ENCODE measurements around the gene IDNK.

IDNK gene

DNA sequence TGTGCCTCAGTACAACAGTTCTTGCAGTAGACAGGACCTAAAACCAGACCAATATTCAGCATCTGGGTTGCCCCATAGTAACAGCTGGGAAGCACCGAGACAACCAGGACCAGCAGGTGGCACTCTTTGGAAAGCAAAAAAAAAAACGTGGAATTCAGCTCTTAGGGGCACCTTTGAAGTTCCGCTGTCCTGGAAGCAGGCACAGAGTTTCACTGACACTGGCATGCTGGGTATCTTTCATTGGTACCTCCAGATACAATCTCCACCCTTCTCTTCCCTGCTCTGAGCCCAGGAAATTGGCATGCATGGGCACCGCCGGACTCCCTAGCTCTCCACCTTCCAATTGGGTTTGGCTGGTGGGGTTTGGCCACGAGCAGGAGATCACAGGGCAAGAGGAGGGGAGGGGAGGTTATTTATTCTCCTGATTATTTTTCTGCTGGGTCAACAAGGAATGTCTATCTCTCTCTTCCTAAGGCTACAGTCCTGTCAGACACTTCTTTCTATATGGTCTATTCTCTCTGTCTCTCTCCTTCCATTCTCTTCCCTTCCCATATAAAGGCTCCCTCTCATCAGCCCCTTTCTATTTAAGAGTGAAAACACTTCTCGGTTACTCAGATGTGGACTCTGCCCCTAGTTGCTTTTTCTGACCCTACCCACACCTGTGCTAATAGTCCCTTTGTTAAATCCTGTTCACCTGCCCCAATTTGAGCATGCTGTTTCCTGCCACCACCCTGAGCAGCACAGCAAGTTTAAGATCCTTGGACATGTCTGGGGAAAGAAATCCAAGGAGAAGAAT lies 1.9 kb upstream of the IDNK start:
- Histone ChIP-seq H3K27ac (ENCODE audit: insufficient read depth in 1 of 2, low read depth in 1 of 2, low read length in 2 of 2, poor library complexity in 1 of 2, severe bottlenecking in 2 of 2) (no peak overlapping the region), H3K36me3 (ENCODE audit: control insufficient read depth in 4 of 4, insufficient read depth in 4 of 4, low read length in 3 of 4) (no peaks in the 10 kb centered on the region), H3K27me3 (replicated peaks in 2 of 5; ENCODE audit: control insufficient read depth in 4 of 5, insufficient read depth in 5 of 5, low read length in 4 of 5) (no peaks in the 10 kb centered on the region), H3K4me3 (ENCODE audit: control insufficient read depth in 1 of 7, extremely low read depth in 1 of 7, insufficient read depth in 4 of 7, low read depth in 2 of 7, low read length in 6 of 7) (peak overlapping the region in 2 of 7 experiments; percentile 43 to 52), H3K9me3 (ENCODE audit: control extremely low read depth in 1 of 5, control insufficient read depth in 4 of 5, insufficient read depth in 2 of 5, low read depth in 1 of 5, low read length in 4 of 5) (no peaks in the 10 kb centered on the region), H3K4me1 (ENCODE audit: control extremely low read depth in 1 of 4, control insufficient read depth in 4 of 4, insufficient read depth in 4 of 4, low read length in 3 of 4) (peaks cover 4 to 37% (median 28%) of the 10 kb centered on the region in 4 experiments)
- 26% methylated on average over 4 of the region's 7 CpGs for WGBS (ENCODE audit: insufficient coverage)
- POLR2A ChIA-PET = no interaction called here
- peak; percentile 67 to 76 (median 72) for DNase-seq
- CTCF ChIA-PET = interaction anchor here (0.5 to 3.5 kb wide), 18 partner anchors 10 to 312 kb away, joined by 3 to 89 read pairs (median 4); no protein-coding TSS in a partner anchor

DNA sequence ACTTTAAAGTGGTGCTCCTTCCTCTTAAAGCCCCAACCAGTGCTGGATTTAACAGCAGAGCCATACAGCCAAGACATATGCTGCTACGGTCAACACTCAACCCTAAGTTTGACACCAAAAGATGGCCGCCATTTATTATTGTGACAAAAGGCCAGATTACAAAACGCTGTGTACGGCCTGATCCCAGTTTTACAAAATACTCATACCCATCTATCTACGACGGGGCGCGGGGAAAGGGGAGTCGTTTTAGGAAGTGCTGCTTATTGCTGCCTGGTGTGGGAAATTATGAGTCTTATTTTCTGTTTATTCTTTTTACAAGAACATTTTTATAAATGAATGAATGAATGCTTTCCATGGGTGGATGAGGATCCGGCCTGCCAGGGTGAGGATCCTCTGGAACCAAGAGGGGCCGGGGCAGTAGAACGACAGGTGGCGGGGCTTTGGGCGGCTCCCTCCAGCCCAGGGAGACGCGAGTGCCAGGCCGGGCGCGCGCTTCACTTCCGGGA lies 457 bp upstream of the IDNK start:
- Histone ChIP-seq H3K4me1 (ENCODE audit: control extremely low read depth in 1 of 4, control insufficient read depth in 4 of 4, insufficient read depth in 4 of 4, low read length in 3 of 4) (peaks cover 4 to 37% (median 28%) of the 10 kb centered on the region in 4 experiments), H3K27ac (ENCODE audit: insufficient read depth in 1 of 2, low read depth in 1 of 2, low read length in 2 of 2, poor library complexity in 1 of 2, severe bottlenecking in 2 of 2) (peak overlapping the region; percentile 86 to 92), H3K36me3 (ENCODE audit: control insufficient read depth in 4 of 4, insufficient read depth in 4 of 4, low read length in 3 of 4) (peaks cover 2 to 9% (median 5%) of the 10 kb centered on the region in 4 experiments), H3K9me3 (ENCODE audit: control extremely low read depth in 1 of 5, control insufficient read depth in 4 of 5, insufficient read depth in 2 of 5, low read depth in 1 of 5, low read length in 4 of 5) (no peaks in the 10 kb centered on the region), H3K27me3 (replicated peaks in 2 of 5; ENCODE audit: control insufficient read depth in 4 of 5, insufficient read depth in 5 of 5, low read length in 4 of 5) (no peaks in the 10 kb centered on the region), H3K4me3 (ENCODE audit: control insufficient read depth in 1 of 7, extremely low read depth in 1 of 7, insufficient read depth in 4 of 7, low read depth in 2 of 7, low read length in 6 of 7) (peak overlapping the region; percentile 68 to 95 (median 81))
- CTCF ChIA-PET = interaction anchor here (0.6 to 12.4 kb wide), 6 partner anchors 10 to 39 kb away, joined by 3 to 121 read pairs (median 44); no protein-coding TSS in a partner anchor
- WGBS (ENCODE audit: insufficient coverage) = 0% methylated on average over 5 of the region's 21 CpGs
- DNase-seq = no peak
- POLR2A ChIA-PET = interaction anchor here (0.6 to 1.9 kb wide), 6 partner anchors 28 to 551 kb away, joined by 3 to 6 read pairs (median 4); partner anchors contain the start of gene UBQLN1

DNA sequence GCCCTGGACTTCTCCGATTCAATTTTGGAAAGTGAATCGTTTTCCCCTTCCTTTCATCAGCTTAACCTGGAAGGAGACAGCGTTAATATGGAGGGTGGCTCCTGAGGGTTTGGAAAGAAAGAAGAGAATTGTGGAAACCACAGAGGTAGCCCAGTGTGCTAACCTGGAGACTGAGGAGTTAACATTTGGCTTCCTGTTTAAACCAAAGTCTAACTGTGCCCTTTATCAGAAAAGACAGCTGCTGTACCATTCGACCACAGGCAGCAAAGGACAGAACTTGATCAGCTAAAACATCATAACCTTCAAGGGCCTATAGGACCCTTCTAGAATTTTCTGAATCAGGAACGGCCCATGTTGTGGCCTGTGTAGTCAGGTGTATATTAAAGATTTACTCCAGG lies 735 bp downstream of the IDNK start:
- Histone ChIP-seq H3K4me1 (ENCODE audit: control extremely low read depth in 1 of 4, control insufficient read depth in 4 of 4, insufficient read depth in 4 of 4, low read length in 3 of 4) (peaks cover 4 to 42% (median 28%) of the 10 kb centered on the region in 4 experiments), H3K9me3 (ENCODE audit: control extremely low read depth in 1 of 5, control insufficient read depth in 4 of 5, insufficient read depth in 2 of 5, low read depth in 1 of 5, low read length in 4 of 5) (no peaks in the 10 kb centered on the region), H3K27me3 (replicated peaks in 2 of 5; ENCODE audit: control insufficient read depth in 4 of 5, insufficient read depth in 5 of 5, low read length in 4 of 5) (no peaks in the 10 kb centered on the region), H3K27ac (ENCODE audit: insufficient read depth in 1 of 2, low read depth in 1 of 2, low read length in 2 of 2, poor library complexity in 1 of 2, severe bottlenecking in 2 of 2) (peak overlapping the region; percentile 86 to 92), H3K36me3 (ENCODE audit: control insufficient read depth in 4 of 4, insufficient read depth in 4 of 4, low read length in 3 of 4) (peaks cover 2 to 15% (median 8%) of the 10 kb centered on the region in 4 experiments), H3K4me3 (ENCODE audit: control insufficient read depth in 1 of 7, extremely low read depth in 1 of 7, insufficient read depth in 4 of 7, low read depth in 2 of 7, low read length in 6 of 7) (peak overlapping the region; percentile 68 to 95 (median 81))
- peak; percentile 77 to 96 (median 92) for DNase-seq
- WGBS (ENCODE audit: insufficient coverage) = 0% methylated on average over 5 of the region's 5 CpGs
- POLR2A ChIA-PET = interaction anchor here (1.0 to 1.9 kb wide), 3 partner anchors 20 to 87 kb away, joined by 3 to 5 read pairs (median 4); no protein-coding TSS in a partner anchor
- CTCF ChIA-PET = interaction anchor here (1.1 to 12.4 kb wide), 5 partner anchors 15 to 65 kb away, joined by 3 to 121 read pairs (median 8); no protein-coding TSS in a partner anchor

DNA sequence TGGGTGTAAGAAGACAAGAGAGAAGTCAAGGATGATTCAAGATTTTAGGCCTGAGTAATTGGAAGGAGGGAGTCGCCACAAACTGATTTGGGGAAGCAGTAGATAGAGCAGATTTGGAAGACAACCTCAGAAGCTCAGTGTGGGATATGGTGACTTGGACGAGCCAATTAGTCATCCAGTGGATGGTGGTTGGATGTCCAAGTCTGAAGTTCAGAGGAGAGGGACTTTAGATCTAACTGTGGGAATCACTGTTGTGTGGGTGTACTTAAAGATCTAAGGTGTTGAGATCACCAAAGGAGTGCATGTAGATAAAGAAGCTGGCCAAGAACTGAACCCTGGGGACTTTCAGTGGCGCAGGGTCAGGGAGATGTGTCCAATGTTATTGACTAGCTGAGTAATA lies 2.2 kb downstream of the IDNK start:
- 83% methylated on average over 3 of the region's 3 CpGs for WGBS (ENCODE audit: insufficient coverage)
- POLR2A ChIA-PET = no interaction called here

DNA sequence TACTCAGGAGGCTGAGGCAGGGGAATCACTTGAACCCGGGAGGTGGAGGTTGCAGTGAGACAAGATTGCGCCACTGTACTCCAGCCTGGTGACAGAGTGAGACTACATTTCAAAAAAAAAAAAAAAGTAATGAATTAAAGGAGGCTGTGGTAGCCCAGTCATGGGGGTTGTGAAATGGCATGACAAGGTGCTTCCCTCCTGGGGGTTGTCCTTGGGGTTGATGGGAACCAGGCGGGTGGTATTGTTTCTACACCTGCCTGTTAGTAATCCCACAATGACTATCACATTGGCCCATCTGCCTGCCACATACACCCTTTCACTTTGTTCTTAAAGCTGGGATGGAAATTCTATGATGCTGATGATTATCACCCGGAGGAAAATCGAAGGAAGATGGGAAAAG lies 5.6 kb downstream of the IDNK start:
- CTCF ChIA-PET = interaction anchor here (7.6 to 12.4 kb wide), 2 partner anchors 10 to 19 kb away, joined by 67 to 121 read pairs; no protein-coding TSS in a partner anchor
- Histone ChIP-seq H3K27ac (ENCODE audit: insufficient read depth in 1 of 2, low read depth in 1 of 2, low read length in 2 of 2, poor library complexity in 1 of 2, severe bottlenecking in 2 of 2) (no peak overlapping the region), H3K4me1 (ENCODE audit: control extremely low read depth in 1 of 4, control insufficient read depth in 4 of 4, insufficient read depth in 4 of 4, low read length in 3 of 4) (peaks cover 0 to 28% (median 20%) of the 10 kb centered on the region in 4 experiments), H3K36me3 (ENCODE audit: control insufficient read depth in 4 of 4, insufficient read depth in 4 of 4, low read length in 3 of 4) (peaks cover 7 to 28% (median 16%) of the 10 kb centered on the region in 4 experiments), H3K4me3 (ENCODE audit: control insufficient read depth in 1 of 7, extremely low read depth in 1 of 7, insufficient read depth in 4 of 7, low read depth in 2 of 7, low read length in 6 of 7) (no peak overlapping the region), H3K27me3 (replicated peaks in 2 of 5; ENCODE audit: control insufficient read depth in 4 of 5, insufficient read depth in 5 of 5, low read length in 4 of 5) (no peaks in the 10 kb centered on the region), H3K9me3 (ENCODE audit: control extremely low read depth in 1 of 5, control insufficient read depth in 4 of 5, insufficient read depth in 2 of 5, low read depth in 1 of 5, low read length in 4 of 5) (no peaks in the 10 kb centered on the region)
- 97% methylated on average over 4 of the region's 5 CpGs for WGBS (ENCODE audit: insufficient coverage)
- POLR2A ChIA-PET = no interaction called here
- DNase-seq = peak; percentile 27 to 84 (median 83)

More for the DNA sequence above, 2.2 kb downstream of the IDNK start:
- CTCF ChIA-PET = interaction anchor here (1.2 to 12.4 kb wide), 3 partner anchors 14 to 83 kb away, joined by 4 to 121 read pairs (median 67); partner anchors contain the start of gene UBQLN1
- Histone ChIP-seq H3K4me3 (ENCODE audit: control insufficient read depth in 1 of 7, extremely low read depth in 1 of 7, insufficient read depth in 4 of 7, low read depth in 2 of 7, low read length in 6 of 7) (no peak overlapping the region), H3K27me3 (replicated peaks in 2 of 5; ENCODE audit: control insufficient read depth in 4 of 5, insufficient read depth in 5 of 5, low read length in 4 of 5) (no peaks in the 10 kb centered on the region), H3K36me3 (ENCODE audit: control insufficient read depth in 4 of 4, insufficient read depth in 4 of 4, low read length in 3 of 4) (peaks cover 7 to 28% (median 16%) of the 10 kb centered on the region in 4 experiments), H3K9me3 (ENCODE audit: control extremely low read depth in 1 of 5, control insufficient read depth in 4 of 5, insufficient read depth in 2 of 5, low read depth in 1 of 5, low read length in 4 of 5) (no peaks in the 10 kb centered on the region), H3K4me1 (ENCODE audit: control extremely low read depth in 1 of 4, control insufficient read depth in 4 of 4, insufficient read depth in 4 of 4, low read length in 3 of 4) (peaks cover 4 to 42% (median 28%) of the 10 kb centered on the region in 4 experiments), H3K27ac (ENCODE audit: insufficient read depth in 1 of 2, low read depth in 1 of 2, low read length in 2 of 2, poor library complexity in 1 of 2, severe bottlenecking in 2 of 2) (no peak overlapping the region)
- peak in 2 of 3 donors; percentile 56 to 61 for DNase-seq

DNA sequence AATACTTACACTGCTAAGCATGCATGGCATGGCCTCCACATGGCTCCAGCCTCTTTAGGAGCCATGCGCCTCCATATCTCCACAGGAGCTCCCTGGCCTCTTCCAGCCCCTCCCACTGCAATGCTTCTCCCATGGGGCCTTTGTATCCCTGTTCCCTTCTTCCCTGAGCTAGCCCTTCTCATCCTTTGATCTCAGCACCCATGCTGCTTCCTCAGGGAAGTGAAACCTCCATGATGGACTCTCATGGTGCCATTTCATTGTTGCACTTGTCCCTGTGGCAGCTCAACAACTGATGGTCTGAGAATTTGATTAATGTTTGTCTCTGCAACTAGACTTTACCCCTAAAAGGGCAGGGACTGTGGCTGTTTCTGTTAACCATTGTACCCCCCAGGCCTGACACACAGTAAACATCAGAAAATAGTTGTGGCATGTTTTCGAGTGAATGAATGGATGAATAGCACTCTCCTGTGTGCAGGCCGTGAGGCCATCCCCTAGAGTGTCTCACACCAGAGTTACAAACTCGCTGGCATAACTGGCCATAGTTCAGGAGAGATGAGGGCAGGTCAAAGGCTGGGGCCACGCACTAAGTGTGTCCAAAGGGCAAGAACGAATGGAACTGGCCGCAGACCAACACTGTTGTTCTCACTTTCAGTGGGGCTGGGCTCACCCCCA lies 6.6 kb downstream of the IDNK start:
- 98% methylated on average over 6 of the region's 7 CpGs for WGBS (ENCODE audit: insufficient coverage)
- Histone ChIP-seq H3K4me1 (ENCODE audit: control extremely low read depth in 1 of 4, control insufficient read depth in 4 of 4, insufficient read depth in 4 of 4, low read length in 3 of 4) (peaks cover 0 to 18% (median 10%) of the 10 kb centered on the region in 4 experiments), H3K27me3 (replicated peaks in 2 of 5; ENCODE audit: control insufficient read depth in 4 of 5, insufficient read depth in 5 of 5, low read length in 4 of 5) (no peaks in the 10 kb centered on the region), H3K9me3 (ENCODE audit: control extremely low read depth in 1 of 5, control insufficient read depth in 4 of 5, insufficient read depth in 2 of 5, low read depth in 1 of 5, low read length in 4 of 5) (no peaks in the 10 kb centered on the region), H3K27ac (ENCODE audit: insufficient read depth in 1 of 2, low read depth in 1 of 2, low read length in 2 of 2, poor library complexity in 1 of 2, severe bottlenecking in 2 of 2) (no peak overlapping the region), H3K36me3 (ENCODE audit: control insufficient read depth in 4 of 4, insufficient read depth in 4 of 4, low read length in 3 of 4) (peaks cover 7 to 28% (median 16%) of the 10 kb centered on the region in 4 experiments), H3K4me3 (ENCODE audit: control insufficient read depth in 1 of 7, extremely low read depth in 1 of 7, insufficient read depth in 4 of 7, low read depth in 2 of 7, low read length in 6 of 7) (no peak overlapping the region)
- CTCF ChIA-PET = interaction anchor here (7.6 to 12.4 kb wide), 2 partner anchors 9 to 18 kb away, joined by 67 to 121 read pairs; no protein-coding TSS in a partner anchor
- DNase-seq = no peak
- POLR2A ChIA-PET = interaction anchor here (0.6 kb wide), 1 partner anchor 275 kb away, joined by 3 read pairs; no protein-coding TSS in a partner anchor
